H1 (cell line): ENCODE data around the gene DLG4. TPM values are rescaled to one million over a fixed set of nuclear protein-coding genes. Genes with fewer than 3 reads are reported as not detected.

Source experiments
- ATF2 ChIP-seq: IDR thresholded peaks from 2 replicates; pipeline ENCODE4 v1.6.1; 2012; ENCODE audit warnings: low read length, inconsistent platforms
- ATF3 ChIP-seq: IDR thresholded peaks from 2 replicates; pipeline ENCODE4 v1.6.1; 2011; ENCODE audit warnings: low read depth, mild to moderate bottlenecking, low read length; ENCODE audit not compliant: insufficient read depth
- BACH1 ChIP-seq: IDR thresholded peaks from 2 replicates; pipeline ENCODE4 v1.6.1; 2012; ENCODE audit warnings: low read length, improper control_type of control experiment
- CBX8 ChIP-seq: fragments of 300-800, 300-1000 bp; sonication (generic); IDR thresholded peaks from 2 replicates; pipeline ENCODE4 v1.7.1; 2016; ENCODE audit warnings: low read depth, low read length, borderline replicate concordance
- E2F6 ChIP-seq: IDR thresholded peaks from 2 replicates; pipeline ENCODE4 v1.6.1; 2012; ENCODE audit warnings: inconsistent platforms
- EGR1 ChIP-seq: IDR thresholded peaks from 2 replicates; pipeline ENCODE4 v1.6.1; 2011; ENCODE audit warnings: low read depth, low read length, borderline replicate concordance
- HDAC6 ChIP-seq: IDR thresholded peaks from one replicate; pipeline ENCODE4 v1.7.1; 2012; ENCODE audit warnings: low read depth, mild to moderate bottlenecking, inconsistent platforms, low read length, moderate library complexity
- KDM5A ChIP-seq: fragments of 200-600 bp; IDR thresholded peaks from 2 replicates; pipeline ENCODE4 v1.7.1; 2012; ENCODE audit warnings: mild to moderate bottlenecking, low read length, inconsistent platforms, mixed read lengths
- MAFK ChIP-seq: IDR thresholded peaks from 2 replicates; pipeline ENCODE4 v1.6.1; 2012; ENCODE audit warnings: low read depth, mild to moderate bottlenecking, improper control_type of control experiment, low read length
- MAX ChIP-seq: IDR thresholded peaks from 2 replicates; pipeline ENCODE4 v1.6.1; 2012; ENCODE audit warnings: inconsistent platforms
- POU5F1 ChIP-seq: IDR thresholded peaks from 2 replicates; pipeline ENCODE4 v1.6.1; 2011; ENCODE audit warnings: low read depth, mild to moderate bottlenecking, low read length, moderate library complexity
- RBBP5 ChIP-seq: IDR thresholded peaks from 2 replicates; pipeline ENCODE4 v1.7.1; 2012; ENCODE audit warnings: low read depth, mild to moderate bottlenecking, inconsistent platforms, low read length, moderate library complexity, borderline replicate concordance
- SAP30 ChIP-seq: fragments of 300-600 bp; sonication (generic); IDR thresholded peaks from 2 replicates; pipeline ENCODE4 v1.7.1; 2012; ENCODE audit warnings: low read length, moderate library complexity, mild to moderate bottlenecking, inconsistent platforms; ENCODE audit not compliant: insufficient read depth, insufficient replicate concordance
- SIRT6 ChIP-seq: IDR thresholded peaks from one replicate; pipeline ENCODE4 v1.7.1; 2012; ENCODE audit warnings: low read length, inconsistent platforms
- SIX5 ChIP-seq: IDR thresholded peaks from 2 replicates; pipeline ENCODE4 v1.6.1; 2011; ENCODE audit warnings: mild to moderate bottlenecking, low read depth, low read length
- SRF ChIP-seq: IDR thresholded peaks from 2 replicates; pipeline ENCODE4 v1.6.1; 2011; ENCODE audit warnings: mild to moderate bottlenecking, low read depth, low read length, moderate library complexity
- TBP ChIP-seq: IDR thresholded peaks from 2 replicates; pipeline ENCODE4 v1.6.1; 2011; ENCODE audit warnings: low read depth, low read length, improper control_type of control experiment
- TCF12 ChIP-seq: IDR thresholded peaks from 2 replicates; pipeline ENCODE4 v1.6.1; 2011; ENCODE audit warnings: low read depth, mild to moderate bottlenecking, low read length
- TEAD4 ChIP-seq: IDR thresholded peaks from 2 replicates; pipeline ENCODE4 v1.6.1; 2012; ENCODE audit warnings: low read depth, low read length, inconsistent platforms, mixed read lengths
- USF2 ChIP-seq: IDR thresholded peaks from 2 replicates; pipeline ENCODE4 v1.6.1; 2011; ENCODE audit warnings: low read length, improper control_type of control experiment
- polyA plus RNA-seq, 7 experiments: library from polyadenylated mRNA; depleted of rRNA in 3 of 7; stranded (reverse) in 5 of 7; unstranded in 2 of 7; fragments of >200 nt in 5 of 7; fragments of 200-250 nt in 2 of 7; gene quantifications; 1 replicate in 5 of 7; 2 replicates in 1 of 7; 4 replicates in 1 of 7; pipeline versions ENCODE4 v1.2.1 to v1.2.3, GENCODE V29; 2011 to 2013; ENCODE audit warnings: missing spikeins in 2 of 7, mixed read lengths in 2 of 7
- total RNA-seq: library from RNA; stranded (reverse); fragmentation: NEBNext Ultra II Directional; extraction: Animal tissue kit (Norgen Biotek cat#: 25700); gene quantifications from 2 replicates; pipeline ENCODE4 v1.2.1, GENCODE V29; 2021

The DLG4 gene
- total and polyA plus RNA-seq, 2 of the 8 experiments (the other 6 are each of a cell fraction or from before 2014, with no cell fraction given) = 18.9 to 45.9 TPM

- TF ChIP-seq MAFK (no peak), POU5F1 (no peak), SIX5 (no peak), KDM5A (no peak), EGR1 (peak; percentile 53; the same call in 1 of the 2 replicates), TCF12 (no peak), MAX (peak; percentile 65), TEAD4 (peak; percentile 4), TBP (no peak), SAP30 (peak; percentile 24), E2F6 (no peak; the same call in 1 of the 2 replicates), USF2 (no peak), RBBP5 (no peak; the same call in 1 of the 2 replicates), HDAC6 (no peak), BACH1 (no peak; the same call in 1 of the 2 replicates), ATF2 (no peak), SRF (no peak), CBX8 (no peak), ATF3 (0 out of 2 replicates have a peak, but pooled peaks have one; percentile 37), SIRT6 (no peak)
These were observed 5.1 kb downstream of the DLG4 start (continued) for GRCh38 chr17:7214300-7215135.
